Small intestine (tissue), 7 donors: ENCODE results near the gene ATF5. TPM values are rescaled to one million over a fixed set of nuclear protein-coding genes. Genes with fewer than 3 reads are reported as not detected.
"Not testable (repeated sequence)": the region's sequence is repeated elsewhere in the genome, so short reads cannot be mapped to it uniquely, and the experiment has no call there.

ENCODE experiments used
- DNase-seq, 2 donors: peaks; one replicate each; pipeline versions ENCODE4 v3.0.0 to v3.0.0-alpha.2; 2013
- FAIRE-seq: peaks from 2 replicates; lab custom pipeline; 2012; peaks lifted over from hg19 to GRCh38; lab: Jason Lieb, UNC
- H3K27ac ChIP-seq, 3 donors: one replicate each; pipeline ENCODE4 v1.5.1; 2013; ENCODE audit warnings: low read length in 2 of 3, mild to moderate bottlenecking in 2 of 3, control low read depth in 1 of 3, inconsistent platforms in 1 of 3, low read depth in 1 of 3, moderate library complexity in 1 of 3
- H3K27me3 ChIP-seq, 3 donors: one replicate each; pipeline ENCODE4 v1.6.1; 2013; ENCODE audit warnings: low read length in 3 of 3, inconsistent platforms in 1 of 3; ENCODE audit not compliant: control insufficient read depth in 3 of 3, insufficient read depth in 3 of 3
- H3K36me3 ChIP-seq, 3 donors: one replicate each; pipeline ENCODE4 v1.6.1; 2013; ENCODE audit warnings: low read length in 3 of 3, inconsistent platforms in 1 of 3, low read depth in 1 of 3, mild to moderate bottlenecking in 1 of 3, moderate library complexity in 1 of 3; ENCODE audit not compliant: control insufficient read depth in 3 of 3, insufficient read depth in 2 of 3
- H3K4me1 ChIP-seq, 3 donors: one replicate each; pipeline ENCODE4 v1.6.1; 2013; ENCODE audit warnings: low read length in 2 of 3, inconsistent platforms in 1 of 3, low read depth in 1 of 3, mild to moderate bottlenecking in 1 of 3, moderate library complexity in 1 of 3; ENCODE audit not compliant: control insufficient read depth in 3 of 3, insufficient read depth in 2 of 3
- H3K4me3 ChIP-seq, 3 donors: one replicate each; pipeline ENCODE4 v1.5.1; 2013; ENCODE audit warnings: low read length in 3 of 3, control low read depth in 1 of 3, inconsistent platforms in 1 of 3, low read depth in 1 of 3, mild to moderate bottlenecking in 1 of 3, moderate library complexity in 1 of 3
- H3K9me3 ChIP-seq, 2 donors: one replicate each; pipeline ENCODE4 v1.6.1; 2013; ENCODE audit warnings: low read depth in 1 of 2, low read length in 1 of 2; ENCODE audit not compliant: control insufficient read depth in 2 of 2, insufficient read depth in 1 of 2
- WGBS, 3 donors: extraction: QIAGEN DNeasy Blood & Tissue Kit; methylation state at CpG; one replicate each; pipeline ENCODE4 v1.1.7; 2013; 5-methylcytosine and 5-hydroxymethylcytosine counted together
- polyA plus RNA-seq, 4 donors: library from polyadenylated mRNA; stranded (reverse) in 3 of 4; unstranded in 1 of 4; fragments of 200-250 nt in 3 of 4; fragments of 120-200 nt in 1 of 4; gene quantifications; one replicate each; pipeline versions ENCODE4 v1.2.1 to v1.2.3, GENCODE V29; 2013
- donor health status: healthy with polysubstance abuse.
- donor health status: control.
- donor health status: control.
- donor health status: Bipolar disorder and iron deficiency.
- donor health status: healthy.

The ATF5 gene
- polyA plus RNA-seq, 4 donors = 40.2 to 51.7 (median 46.6) TPM

DNA sequence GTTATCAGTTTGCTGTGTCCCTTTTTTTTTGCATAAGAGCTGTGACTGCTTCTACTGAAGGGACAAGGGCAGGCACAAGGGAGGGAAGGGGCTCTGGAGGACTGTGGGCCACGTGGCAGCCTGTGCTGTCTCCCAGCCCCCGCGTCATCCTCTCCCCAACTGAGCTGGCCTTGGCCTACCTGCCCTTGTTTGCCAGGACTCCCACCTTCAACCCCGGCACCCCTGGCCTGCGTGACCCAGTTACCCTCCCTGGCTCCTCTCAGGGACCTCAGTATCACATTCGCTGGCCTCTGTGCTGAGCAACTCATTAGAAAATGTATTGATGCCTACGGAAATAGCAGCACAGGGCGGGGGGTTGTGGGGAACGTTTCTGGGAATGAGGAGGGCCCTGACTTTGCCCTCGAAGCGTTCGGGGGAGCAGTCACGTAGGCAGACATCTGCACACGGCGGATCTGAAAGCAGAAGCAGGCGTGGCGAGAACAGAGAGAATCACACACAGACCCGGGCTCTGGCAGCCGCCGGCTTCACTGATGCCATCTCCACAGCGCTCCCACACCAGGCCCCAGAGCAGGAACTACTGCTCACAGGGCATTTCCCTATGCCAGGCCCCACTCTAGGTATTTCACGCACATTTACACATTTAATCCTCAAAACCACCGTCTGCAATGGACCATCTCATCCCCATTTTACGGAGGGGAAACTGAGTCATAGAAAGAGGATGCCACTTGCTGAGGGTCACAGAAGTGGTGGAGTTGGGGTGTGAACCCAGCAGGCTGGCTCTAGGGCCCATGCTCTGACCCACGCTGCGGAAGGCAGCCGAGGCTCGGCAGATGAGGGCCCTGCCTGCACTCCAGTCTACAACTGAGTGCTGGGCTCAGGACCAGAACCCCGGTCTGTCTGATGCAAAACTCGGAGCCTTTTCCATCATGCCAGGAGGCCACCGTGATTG is 5.7 kb upstream of the ATF5 start:
- DNase-seq = no peak
- H3K4me1 ChIP-seq = peaks cover 0 to 11% (median 8%) of the 10 kb centered on the region in 3 donors
- no peaks in the 10 kb centered on the region for H3K27me3 ChIP-seq
- no peak for FAIRE-seq
- no peaks in the 10 kb centered on the region for H3K9me3 ChIP-seq
- no peak overlapping the region for H3K4me3 ChIP-seq
- H3K27ac ChIP-seq = no peak overlapping the region
- H3K36me3 ChIP-seq = peaks cover 1 to 82% (median 5%) of the 10 kb centered on the region in 3 donors
- 90 to 92% (median 90%) methylated on average over 30 to 31 of the region's 31 CpGs for WGBS, 3 donors

DNA sequence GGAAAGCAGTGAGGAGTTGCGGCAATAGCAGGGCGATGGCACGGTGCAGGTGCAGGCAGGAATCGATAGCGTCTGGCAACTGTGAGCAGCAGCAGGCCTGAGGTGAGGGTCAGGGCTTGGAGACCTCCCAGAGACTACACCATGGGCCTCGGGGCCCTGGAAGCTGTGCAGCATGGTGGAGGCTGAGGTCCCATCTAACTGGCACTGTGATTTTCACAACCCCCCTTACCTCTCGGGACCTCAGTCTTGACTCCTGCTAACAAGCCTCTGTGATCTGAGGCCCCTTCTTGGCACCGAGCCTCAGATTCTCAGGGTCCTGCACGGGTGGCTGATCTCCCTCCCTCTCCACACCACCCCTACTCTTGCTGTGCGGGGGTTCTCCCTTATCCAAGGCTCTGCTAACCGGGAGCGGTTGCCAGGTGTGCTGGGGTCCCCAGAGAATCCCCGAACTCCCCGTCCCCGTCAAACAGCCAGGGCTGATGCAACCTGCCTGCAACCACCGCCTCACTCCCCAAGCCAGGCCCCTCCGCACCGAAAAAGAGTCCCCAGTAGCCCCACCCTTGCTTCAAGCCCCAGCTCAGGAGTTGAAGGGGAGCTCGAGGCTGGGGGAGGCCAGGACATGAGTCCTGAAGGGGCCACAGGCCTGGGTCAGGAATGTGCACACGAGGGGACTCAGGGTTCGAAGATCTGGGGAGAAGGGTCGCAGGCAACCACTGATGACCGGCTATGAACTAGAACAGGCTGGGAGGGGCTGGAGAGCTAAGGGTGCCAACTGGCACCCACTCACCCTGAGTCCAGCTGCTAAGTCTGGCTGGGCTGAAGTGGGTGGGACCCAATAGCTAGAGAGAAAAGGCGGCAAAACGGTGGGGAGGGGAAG is 4.8 kb upstream of the ATF5 start:
- FAIRE-seq = no peak
- WGBS, 3 donors = 83 to 86% (median 85%) methylated on average over 25 of the region's 25 CpGs
- H3K4me1 ChIP-seq = peaks cover 0 to 11% (median 8%) of the 10 kb centered on the region in 3 donors

DNA sequence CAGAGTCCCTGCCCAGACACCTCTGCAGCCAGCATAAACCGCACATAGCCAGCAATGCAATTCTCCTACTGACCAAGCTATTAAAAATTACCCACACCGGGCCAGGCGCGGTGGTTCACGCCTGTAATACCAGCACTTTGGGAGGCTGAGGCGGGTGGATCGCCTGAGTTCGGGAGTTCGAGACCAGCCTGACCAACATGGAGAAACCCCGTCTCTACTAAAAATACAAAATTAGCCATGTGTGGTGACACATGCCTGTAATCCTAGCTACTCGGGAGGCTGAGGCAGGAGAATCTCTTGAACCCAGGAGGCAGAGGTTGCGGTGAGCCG is 4.2 kb upstream of the ATF5 start:
- not testable (repeated sequence) for DNase-seq, H3K27ac ChIP-seq, H3K9me3 ChIP-seq, H3K4me3 ChIP-seq, H3K27me3 ChIP-seq, FAIRE-seq
- Histone ChIP-seq H3K36me3 (peaks cover 1 to 71% (median 5%) of the 10 kb centered on the region in 3 donors), H3K4me1 (peaks cover 0 to 11% (median 8%) of the 10 kb centered on the region in 3 donors)
- WGBS, 3 donors = 92 to 94% (median 94%) methylated on average over 13 of the region's 13 CpGs

More for the DNA sequence above, 4.8 kb upstream of the ATF5 start:
- no peak for DNase-seq
- Histone ChIP-seq H3K4me3 (no peak overlapping the region), H3K9me3 (no peaks in the 10 kb centered on the region), H3K36me3 (peaks cover 1 to 75% (median 5%) of the 10 kb centered on the region in 3 donors), H3K27me3 (no peaks in the 10 kb centered on the region), H3K27ac (no peak overlapping the region)

DNA sequence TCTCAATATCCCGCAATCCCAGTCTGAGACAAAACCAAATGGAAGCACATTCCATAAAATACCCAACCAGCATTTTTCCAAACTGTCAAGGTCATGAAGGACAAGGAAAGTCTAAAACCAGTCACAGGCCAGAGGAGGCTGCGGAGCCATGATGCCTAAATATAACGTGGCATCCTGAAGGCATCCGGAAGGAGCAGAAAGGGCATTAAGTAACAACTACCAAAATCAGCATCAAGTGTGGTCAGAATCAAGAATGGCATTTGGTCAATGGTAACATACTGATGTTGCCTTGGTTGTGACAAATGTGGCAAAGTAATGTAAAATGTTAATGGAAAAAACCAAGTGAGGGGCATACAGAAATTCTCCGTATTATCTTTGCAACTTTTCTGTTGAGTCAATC is 3.5 kb upstream of the ATF5 start:
- FAIRE-seq (no peak), DNase-seq (no peak)
- Histone ChIP-seq H3K4me3 (no peak overlapping the region), H3K36me3 (peaks cover 1 to 68% (median 5%) of the 10 kb centered on the region in 3 donors), H3K4me1 (peaks cover 0 to 15% (median 8%) of the 10 kb centered on the region in 3 donors), H3K27me3 (no peaks in the 10 kb centered on the region), H3K9me3 (no peaks in the 10 kb centered on the region), H3K27ac (no peak overlapping the region)
- 93 to 98% (median 94%) methylated on average over 5 of the region's 5 CpGs for WGBS, 3 donors

DNA sequence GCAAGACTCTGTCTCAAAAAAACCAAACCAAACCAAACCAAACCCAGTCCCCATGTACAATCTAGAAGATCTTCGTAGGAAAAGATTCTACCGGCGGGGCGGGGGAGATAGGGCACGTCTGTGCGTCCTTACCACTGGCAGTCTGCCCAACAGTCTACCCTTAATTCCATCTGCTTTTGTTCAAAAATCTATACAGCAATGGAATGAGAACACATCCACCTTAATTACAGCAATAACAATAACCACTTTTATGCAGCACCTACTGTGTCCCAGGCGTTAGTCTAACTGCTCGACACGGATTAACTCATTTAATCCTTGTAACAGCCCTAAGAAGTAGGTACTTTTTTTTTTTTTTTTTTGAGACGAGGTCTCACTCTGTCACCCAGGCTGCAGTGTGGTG is 2.5 kb upstream of the ATF5 start:
- DNase-seq (no peak), FAIRE-seq (no peak)
- Histone ChIP-seq H3K27me3 (no peaks in the 10 kb centered on the region), H3K4me3 (no peak overlapping the region), H3K36me3 (peaks cover 1 to 68% (median 5%) of the 10 kb centered on the region in 3 donors), H3K4me1 (peaks cover 0 to 15% (median 8%) of the 10 kb centered on the region in 3 donors), H3K27ac (no peak overlapping the region), H3K9me3 (no peaks in the 10 kb centered on the region)
- 88 to 91% (median 90%) methylated on average over 9 to 10 of the region's 10 CpGs for WGBS, 3 donors

DNA sequence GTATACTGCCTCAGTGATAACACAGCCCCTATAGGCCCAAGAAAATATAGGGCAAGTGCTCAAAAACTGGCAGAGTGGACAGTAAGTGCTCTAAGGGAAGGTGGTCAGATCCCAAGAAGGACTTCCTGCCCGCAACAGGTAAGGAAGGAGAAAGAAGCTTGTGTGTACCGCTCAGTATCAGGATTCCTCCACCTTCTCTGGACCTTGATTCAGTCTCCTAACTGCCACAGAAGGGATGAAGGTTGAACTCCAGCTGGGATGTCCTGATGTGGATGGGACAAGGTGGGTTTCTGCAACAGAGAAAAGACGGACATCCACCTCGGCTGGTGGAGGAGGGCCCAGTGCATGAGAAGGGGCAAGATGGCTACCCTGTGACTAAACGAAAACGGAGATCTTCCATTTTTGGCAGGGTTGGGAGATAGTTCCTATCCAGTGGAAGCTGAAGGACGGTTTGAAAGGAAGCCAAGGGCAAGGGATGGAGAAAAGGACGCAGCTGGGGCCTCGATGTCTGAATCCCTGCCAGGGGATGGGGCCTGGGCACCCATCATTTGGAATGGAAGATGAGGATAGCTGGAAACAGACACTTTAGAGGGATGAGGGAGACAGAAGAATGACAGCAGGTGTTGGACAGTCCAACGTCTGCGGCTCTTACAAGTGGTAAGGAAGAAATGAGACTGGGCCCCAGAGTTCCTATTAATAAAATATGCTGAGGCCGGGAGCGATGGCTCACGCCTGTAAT is 1.3 kb upstream of the ATF5 start:
- no peaks in the 10 kb centered on the region for H3K27me3 ChIP-seq
- whole genome bisulfite sequencing, 3 donors = 78 to 83% (median 83%) methylated on average over 14 of the region's 14 CpGs
- no peak overlapping the region for H3K27ac ChIP-seq
- no peaks in the 10 kb centered on the region for H3K9me3 ChIP-seq
- DNase-seq (no peak), FAIRE-seq (no peak)
- H3K4me1 ChIP-seq = peaks cover 0 to 15% (median 8%) of the 10 kb centered on the region in 3 donors
- H3K4me3 ChIP-seq = peak overlapping the region in 1 of 3 donors; percentile 0
- H3K36me3 ChIP-seq = peaks cover 1 to 58% (median 7%) of the 10 kb centered on the region in 3 donors

DNA sequence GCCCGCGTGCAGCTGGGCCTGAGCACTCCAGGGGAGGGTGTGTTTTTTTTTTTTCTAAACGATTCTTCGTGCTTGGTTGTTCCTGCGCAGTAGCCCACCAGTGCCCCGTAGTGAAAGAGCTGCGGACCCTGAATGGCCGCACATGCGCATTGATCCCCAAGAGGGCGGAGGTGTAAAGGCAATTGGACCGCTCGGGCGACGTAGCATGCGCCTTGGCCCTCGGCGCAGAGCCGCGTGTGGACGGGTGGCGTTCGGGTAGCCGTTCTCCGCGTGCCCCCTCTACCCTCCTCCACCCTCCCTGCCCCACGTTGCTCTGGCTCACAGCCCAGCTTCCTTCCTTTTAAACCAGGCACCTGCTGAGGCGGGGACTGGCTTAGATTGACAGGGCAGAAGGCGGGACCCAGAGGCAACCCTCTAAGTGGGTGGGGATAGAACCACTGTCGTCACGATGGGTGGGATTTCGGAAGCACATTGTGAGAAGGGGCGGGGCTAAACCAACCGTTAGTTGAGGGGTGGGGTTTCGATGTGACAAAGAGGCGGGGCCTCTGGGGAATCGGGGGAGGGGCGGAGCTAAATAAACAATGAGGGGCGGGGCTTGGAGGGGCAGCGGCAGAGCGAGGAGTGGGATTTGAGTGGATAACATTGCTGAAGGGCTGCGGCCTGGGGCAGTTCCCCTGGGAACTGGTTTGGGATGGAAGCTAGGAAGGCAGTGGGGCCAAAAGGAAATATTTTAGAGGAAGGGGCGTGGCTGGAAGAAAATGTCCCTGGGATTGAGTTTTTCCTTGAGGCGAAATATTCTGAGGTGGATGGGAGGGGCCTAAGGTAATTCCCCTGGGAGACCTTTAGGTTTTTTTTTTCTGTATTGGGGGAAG is 842 bp downstream of the ATF5 start:
- FAIRE-seq (no peak), DNase-seq (peak; percentile 91 to 96)
- Histone ChIP-seq H3K27me3 (no peaks in the 10 kb centered on the region), H3K4me3 (peak overlapping the region; percentile 77 to 96 (median 94)), H3K9me3 (no peaks in the 10 kb centered on the region), H3K4me1 (peaks cover 0 to 15% (median 8%) of the 10 kb centered on the region in 3 donors), H3K36me3 (peaks cover 1 to 45% (median 8%) of the 10 kb centered on the region in 3 donors), H3K27ac (peak overlapping the region; percentile 87 to 95 (median 88))
- WGBS, 3 donors = 4 to 7% (median 6%) methylated on average over 39 to 43 of the region's 43 CpGs
